ENCODE results near the gene DLK1.

- no peak for TF ChIP-seq CTCF (conservative IDR thresholded peaks at IDR 0.05 in 1 of 2, IDR thresholded peaks at IDR 0.05 in 1 of 2; ENCODE audit: extremely low read depth in 1 of 2, insufficient read depth in 1 of 2, low read depth in 1 of 2, low read length in 2 of 2)
- TF ChIP-seq EZH2 (IDR thresholded peaks at IDR 0.05; ENCODE audit: borderline replicate concordance, low read length): no peak
Measured at GRCh38 chr14:100691395-100692056, 35.2 kb upstream of the DLK1 start.
